GM12864 (cell line): ENCODE results near the gene EMD.
"Not testable (repeated sequence)": the region's sequence is repeated elsewhere in the genome, so short reads cannot be mapped to it uniquely, and the experiment has no call there.

Experiments
- DNase-seq: peaks from one replicate; pipeline ENCODE4 v3.0.0-alpha.2; 2011; ENCODE audit warnings: low read depth
- H3K4me3 ChIP-seq: 2 replicates; pipeline ENCODE4 v1.5.1; 2011; ENCODE audit warnings: mild to moderate bottlenecking, low read depth, low read length, control low read depth
- TF ChIP-seq, protein P1 (sequence below): IDR thresholded peaks from 2 replicates; pipeline ENCODE4 v1.5.1; 2011; ENCODE audit warnings: low read depth, mild to moderate bottlenecking, moderate library complexity, low read length, control low read depth, inconsistent platforms; ENCODE audit errors: missing control alignments

EMD gene

DNA sequence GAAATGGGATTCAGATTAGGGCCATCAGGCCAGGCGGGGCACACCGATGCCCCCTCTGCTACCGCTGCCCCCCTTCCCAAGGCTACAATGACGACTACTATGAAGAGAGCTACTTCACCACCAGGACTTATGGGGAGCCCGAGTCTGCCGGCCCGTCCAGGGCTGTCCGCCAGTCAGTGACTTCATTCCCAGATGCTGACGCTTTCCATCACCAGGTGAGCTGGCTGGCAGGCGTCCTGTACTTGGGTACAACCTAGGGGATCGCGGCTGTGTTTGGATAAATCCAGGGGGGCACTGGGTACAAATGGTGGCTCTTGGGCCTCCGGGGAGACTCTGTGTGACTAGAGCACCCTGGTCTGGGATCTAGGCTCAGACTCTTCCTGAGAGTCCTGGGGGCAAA is 1.1 kb downstream of the EMD start:
- DNase-seq: no peak
- H3K4me3 ChIP-seq: peak overlapping the region; percentile 88
- TF ChIP-seq, protein P1, sequence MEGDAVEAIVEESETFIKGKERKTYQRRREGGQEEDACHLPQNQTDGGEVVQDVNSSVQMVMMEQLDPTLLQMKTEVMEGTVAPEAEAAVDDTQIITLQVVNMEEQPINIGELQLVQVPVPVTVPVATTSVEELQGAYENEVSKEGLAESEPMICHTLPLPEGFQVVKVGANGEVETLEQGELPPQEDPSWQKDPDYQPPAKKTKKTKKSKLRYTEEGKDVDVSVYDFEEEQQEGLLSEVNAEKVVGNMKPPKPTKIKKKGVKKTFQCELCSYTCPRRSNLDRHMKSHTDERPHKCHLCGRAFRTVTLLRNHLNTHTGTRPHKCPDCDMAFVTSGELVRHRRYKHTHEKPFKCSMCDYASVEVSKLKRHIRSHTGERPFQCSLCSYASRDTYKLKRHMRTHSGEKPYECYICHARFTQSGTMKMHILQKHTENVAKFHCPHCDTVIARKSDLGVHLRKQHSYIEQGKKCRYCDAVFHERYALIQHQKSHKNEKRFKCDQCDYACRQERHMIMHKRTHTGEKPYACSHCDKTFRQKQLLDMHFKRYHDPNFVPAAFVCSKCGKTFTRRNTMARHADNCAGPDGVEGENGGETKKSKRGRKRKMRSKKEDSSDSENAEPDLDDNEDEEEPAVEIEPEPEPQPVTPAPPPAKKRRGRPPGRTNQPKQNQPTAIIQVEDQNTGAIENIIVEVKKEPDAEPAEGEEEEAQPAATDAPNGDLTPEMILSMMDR: no peak

DNA sequence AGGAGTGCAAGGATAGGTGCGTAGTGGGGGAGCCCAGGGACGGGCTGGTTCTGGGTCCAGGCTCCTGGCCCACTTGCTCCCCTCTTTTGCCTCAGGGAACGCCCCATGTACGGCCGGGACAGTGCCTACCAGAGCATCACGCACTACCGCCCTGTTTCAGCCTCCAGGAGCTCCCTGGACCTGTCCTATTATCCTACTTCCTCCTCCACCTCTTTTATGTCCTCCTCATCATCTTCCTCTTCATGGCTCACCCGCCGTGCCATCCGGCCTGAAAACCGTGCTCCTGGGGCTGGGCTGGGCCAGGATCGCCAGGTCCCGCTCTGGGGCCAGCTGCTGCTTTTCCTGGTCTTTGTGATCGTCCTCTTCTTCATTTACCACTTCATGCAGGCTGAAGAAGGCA is 1.7 kb downstream of the EMD start:
- DNase-seq: no peak
- peak overlapping the region; percentile 88 for H3K4me3 ChIP-seq
- TF ChIP-seq, protein P1: no peak

DNA sequence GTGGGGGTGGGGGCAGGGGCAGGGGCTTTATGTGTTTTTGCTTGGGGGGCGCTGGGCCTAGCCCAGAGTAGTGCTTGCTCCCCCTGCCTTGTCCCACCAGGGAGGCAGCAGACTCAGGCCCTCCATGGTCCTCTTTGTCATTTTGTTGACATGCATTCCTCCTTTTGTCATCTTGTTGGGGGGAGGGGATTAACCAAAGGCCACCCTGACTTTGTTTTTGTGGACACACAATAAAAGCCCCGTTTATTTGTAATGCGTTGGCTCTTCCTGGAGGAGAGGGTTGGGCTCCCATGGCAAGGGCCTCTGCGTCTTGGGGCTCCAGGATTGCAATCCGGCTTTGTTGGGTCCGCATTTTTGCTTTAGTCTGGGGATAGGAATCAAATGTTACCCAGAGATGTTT is 2.2 kb downstream of the EMD start:
- no peak for DNase-seq
- no peak overlapping the region for H3K4me3 ChIP-seq
- TF ChIP-seq, protein P1: no peak

DNA sequence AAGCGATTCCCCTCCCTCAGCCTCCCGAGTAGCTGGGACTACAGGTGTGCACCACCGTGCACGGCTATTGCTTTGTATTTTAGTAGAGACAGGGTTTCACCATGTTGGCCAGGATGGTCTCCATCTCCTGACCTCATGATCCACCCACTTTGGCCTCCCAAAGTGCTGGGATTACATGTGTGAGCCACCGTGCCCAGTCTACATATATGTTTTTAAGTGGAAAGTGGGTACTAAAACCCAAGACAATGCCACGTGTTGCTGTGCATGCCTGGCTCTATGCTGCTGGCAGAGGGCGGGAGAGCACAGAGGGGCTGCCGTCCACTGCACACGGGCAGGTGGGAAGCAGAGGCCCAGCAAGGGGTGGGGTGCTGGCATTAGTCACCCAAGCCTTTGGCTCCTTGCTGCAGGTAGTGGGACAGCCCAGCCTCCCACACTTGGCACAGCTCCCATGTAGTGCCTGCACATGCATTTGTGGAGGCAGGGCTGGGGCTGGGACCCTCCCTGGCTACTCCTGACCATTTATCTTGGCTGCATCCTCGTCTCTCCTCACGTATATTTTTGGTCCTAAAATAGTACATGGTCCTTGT is 3.5 kb downstream of the EMD start:
- no peak for DNase-seq
- TF ChIP-seq, protein P1: no peak
- H3K4me3 ChIP-seq: no peak overlapping the region

DNA sequence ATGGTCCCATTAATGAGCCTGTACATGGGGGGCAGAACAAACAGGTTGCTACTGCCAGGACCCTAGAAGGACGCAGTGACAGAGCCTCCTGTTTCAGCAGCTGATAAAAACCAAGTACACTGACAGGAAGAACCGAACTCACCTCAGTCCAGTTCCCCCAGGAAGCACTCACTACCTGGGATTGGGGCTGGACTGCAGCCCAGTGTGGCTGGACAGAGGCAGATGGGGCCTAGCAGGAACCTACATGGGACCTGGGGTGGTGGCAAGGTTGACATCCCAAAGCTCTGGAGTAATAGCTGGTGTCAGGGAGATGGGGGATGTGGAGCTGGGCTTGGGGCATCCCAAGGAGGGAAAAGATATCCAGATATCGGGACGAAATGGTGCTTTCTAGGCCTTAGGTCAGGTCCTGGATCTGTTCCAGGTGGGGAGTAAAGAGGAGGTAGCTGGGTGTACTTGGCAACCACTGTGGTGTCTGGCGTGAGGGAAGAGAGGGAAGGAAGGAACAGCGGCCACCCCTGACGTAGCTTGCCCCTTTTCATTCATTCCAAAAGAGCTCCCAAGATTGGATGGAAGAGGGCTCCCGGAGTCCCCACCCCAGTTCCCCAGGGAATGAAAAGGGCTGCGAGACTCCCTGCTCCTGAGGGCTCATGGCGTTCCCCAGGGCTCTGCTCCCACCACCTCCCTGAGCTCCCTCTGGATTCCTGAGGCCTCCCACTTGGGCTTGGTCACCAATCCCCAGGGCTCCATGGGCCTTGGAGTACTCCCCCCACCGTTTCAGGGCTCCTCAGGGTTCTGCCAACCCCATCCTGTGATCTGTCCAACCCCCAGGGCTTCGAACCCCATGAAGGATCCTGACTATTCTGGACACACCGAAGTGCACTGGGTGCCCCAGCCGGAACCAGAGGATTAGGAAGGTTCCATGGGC is 4.5 kb downstream of the EMD start:
- no peak for DNase-seq
- no peak overlapping the region for H3K4me3 ChIP-seq
- TF ChIP-seq, protein P1: no peak

DNA sequence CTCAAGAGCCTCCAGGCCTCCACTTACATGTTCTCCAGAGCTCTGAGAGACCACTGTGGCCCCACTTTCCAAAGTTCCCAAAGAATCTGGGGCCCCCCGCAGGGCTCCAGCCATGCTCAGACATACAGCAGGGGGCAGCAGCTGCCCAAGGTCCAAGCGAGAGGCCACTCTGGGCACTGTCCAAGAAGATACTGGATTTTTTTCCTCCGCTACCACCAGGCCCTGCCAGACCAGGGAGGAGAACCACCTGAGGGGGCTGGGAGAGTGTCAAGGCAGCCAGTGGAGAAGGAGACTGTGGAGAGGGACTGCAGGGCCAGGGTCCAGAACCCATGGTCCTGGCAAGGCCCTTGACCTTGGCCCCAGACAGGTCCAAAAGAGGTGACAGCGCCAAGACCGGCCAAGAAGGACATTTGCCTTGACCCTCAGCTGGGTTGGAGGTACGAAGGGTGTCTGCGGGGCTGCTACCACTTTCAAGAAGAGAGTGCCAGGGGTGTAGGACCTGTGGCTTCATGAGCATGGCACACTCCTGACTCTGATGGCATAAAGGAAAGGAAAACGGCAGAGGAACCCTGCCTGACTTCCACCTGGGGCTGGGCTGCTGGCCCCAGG is 5.3 kb downstream of the EMD start:
- no peak overlapping the region for H3K4me3 ChIP-seq
- TF ChIP-seq, protein P1: no peak
- no peak for DNase-seq

DNA sequence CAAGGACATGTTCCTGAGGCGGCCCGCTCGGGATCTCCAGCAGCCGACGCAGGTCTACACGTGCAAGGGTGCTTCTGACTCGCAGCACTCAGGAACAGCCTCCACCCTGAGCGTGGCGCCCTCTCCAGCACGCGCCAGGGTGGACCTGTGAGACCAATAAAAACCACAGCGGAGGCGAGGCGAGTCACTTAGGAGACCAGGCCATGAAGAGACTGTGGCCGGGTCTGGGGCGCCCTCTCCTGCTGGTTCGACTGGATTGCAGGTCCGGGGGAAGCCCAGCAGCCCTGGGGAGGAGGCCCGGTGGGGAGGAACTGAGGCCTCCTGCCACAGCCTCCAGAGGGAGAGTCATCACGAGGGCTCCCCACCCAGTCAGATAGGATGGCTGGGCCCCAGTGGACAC is 9.0 kb downstream of the EMD start:
- not testable (repeated sequence) for H3K4me3 ChIP-seq, DNase-seq

DNA sequence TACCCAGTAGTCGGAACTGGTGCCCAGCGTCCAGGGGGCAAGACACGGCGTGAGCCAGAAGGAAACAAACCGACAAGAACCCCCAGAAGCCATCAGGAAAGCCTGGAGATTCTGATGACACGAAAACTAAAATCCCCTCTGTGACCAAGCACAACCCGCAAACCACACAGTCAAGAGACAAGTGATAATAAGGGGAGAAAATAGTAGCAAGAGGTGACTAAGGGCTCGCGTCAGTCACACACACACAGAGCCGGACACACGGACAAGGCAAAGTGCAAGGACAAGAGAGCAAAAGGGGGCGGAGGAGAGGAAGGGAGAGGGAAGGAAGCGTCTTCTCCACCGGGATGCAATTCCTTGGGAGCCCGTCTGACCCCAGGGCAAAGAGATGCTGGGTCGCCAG is 9.6 kb downstream of the EMD start:
- not testable (repeated sequence) for H3K4me3 ChIP-seq, DNase-seq

DNA sequence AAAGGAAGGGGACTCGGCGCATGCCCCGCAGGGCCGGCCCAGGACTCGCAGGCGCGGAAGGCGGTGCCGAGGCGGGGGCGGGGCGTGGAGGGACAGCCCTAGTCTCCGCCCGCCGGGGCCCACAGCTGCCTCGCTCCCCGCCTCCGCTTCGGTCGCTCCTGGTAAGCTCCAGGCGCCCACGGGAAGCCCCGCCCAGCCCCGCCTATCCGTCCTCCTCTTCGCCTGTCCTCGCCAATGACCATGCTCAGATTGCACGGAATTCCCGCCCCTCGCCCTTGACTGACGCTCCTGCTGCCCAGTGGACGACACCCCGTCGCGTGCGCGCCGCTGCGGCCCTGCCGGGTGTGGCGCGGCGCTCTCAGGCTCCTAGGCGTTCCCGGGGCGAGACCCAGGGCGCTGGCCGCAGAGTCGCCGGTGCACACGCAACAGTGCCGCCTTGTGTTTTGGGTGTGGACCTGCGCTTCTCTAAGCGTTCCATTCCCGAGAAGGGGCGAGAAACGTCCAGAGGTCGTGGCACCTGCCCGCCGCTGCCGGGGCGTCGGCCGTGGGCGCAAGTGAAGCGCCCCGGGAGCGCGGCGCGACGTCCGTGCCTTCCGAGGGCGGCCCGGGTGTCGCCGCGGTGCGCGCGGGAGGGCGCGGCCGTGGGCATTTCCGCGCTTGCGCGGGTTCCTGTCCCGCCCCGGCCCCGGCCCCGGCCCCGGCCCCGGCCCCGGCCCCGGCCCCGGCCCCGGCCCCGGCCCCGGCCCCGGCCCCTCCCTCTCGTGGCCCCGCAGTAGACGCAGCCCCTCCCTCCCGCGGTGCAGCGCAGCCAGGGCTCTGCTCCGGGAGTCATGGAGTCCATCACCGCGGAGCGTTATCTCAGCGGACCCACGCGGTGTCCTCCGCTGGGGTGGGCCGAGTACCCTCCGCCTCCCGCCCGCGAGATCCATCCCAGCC is 11.0 kb downstream of the EMD start:
- not testable (repeated sequence) for H3K4me3 ChIP-seq, DNase-seq

DNA sequence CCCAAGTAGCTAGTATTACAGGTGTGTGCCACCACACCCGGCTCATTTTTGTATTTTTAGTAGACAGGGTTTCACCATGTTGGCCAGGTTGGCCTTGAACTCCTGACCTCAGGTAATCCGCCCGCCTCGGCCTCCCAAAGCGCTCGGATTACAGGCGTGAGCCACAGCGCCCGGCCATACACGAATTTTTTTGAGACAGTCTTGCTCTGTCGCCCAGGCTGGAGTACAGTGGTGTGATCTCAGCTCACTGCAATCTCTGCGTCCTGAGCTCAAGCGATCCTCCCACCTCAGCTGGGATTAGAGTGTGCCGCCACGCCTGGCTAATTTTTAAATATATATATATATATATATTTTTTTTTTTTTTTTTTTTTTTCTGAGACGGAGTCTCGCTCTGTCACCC is 17.3 kb downstream of the EMD start:
- DNase-seq, H3K4me3 ChIP-seq: not testable (repeated sequence)
